Right lobe of liver (tissue), 4 donors: ENCODE data around the gene KLB.

Experiments used
- POLR2A ChIP-seq: fragments of 450-650 bp; IDR thresholded peaks from one replicate; pipeline ENCODE4 v1.6.1; 2017; ENCODE audit warnings: antibody characterized with exemption, mild to moderate bottlenecking
- TF ChIP-seq, protein P1 (sequence below), 4 donors: fragments of 200-600 bp in 3 of 4; fragments of 450-650 bp in 1 of 4; IDR thresholded peaks; one replicate each; pipeline versions ENCODE4 v1.5.1 to v1.8.0; 2016 to 2022; ENCODE audit warnings: antibody characterized with exemption in 4 of 4, mild to moderate bottlenecking in 2 of 4
- donor health status: DM: no; HTN: no; CAD: no.
- donor health status: DM: no; HTN: no; CAD: no.
- donor health status: DM: no; HTN: yes; CAD: no.

- no peak for TF ChIP-seq POLR2A
- TF ChIP-seq, protein P1, sequence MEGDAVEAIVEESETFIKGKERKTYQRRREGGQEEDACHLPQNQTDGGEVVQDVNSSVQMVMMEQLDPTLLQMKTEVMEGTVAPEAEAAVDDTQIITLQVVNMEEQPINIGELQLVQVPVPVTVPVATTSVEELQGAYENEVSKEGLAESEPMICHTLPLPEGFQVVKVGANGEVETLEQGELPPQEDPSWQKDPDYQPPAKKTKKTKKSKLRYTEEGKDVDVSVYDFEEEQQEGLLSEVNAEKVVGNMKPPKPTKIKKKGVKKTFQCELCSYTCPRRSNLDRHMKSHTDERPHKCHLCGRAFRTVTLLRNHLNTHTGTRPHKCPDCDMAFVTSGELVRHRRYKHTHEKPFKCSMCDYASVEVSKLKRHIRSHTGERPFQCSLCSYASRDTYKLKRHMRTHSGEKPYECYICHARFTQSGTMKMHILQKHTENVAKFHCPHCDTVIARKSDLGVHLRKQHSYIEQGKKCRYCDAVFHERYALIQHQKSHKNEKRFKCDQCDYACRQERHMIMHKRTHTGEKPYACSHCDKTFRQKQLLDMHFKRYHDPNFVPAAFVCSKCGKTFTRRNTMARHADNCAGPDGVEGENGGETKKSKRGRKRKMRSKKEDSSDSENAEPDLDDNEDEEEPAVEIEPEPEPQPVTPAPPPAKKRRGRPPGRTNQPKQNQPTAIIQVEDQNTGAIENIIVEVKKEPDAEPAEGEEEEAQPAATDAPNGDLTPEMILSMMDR (IDR thresholded peaks at IDR 0.05), result peak in 3 of 4 donors; percentile 10 to 21 (median 16)
These were observed 3.7 kb downstream of the KLB start for GRCh38 chr4:39410415-39410814.
